BJ (cell line): ENCODE results near the gene LAMA5. TPM values are rescaled to one million over a fixed set of nuclear protein-coding genes. Genes with fewer than 3 reads are reported as not detected.

Source experiments
- CTCF ChIA-PET: fragments of 350-600 bp; formaldehyde crosslinking; extraction: SDS; loops from one replicate; lab custom pipeline; 2021; ENCODE audit warnings: antibody characterized with exemption, inconsistent platforms; lab: Yijun Ruan, JAX
- POLR2A ChIA-PET: fragments of 300-600 bp; sonication (Branson Sonifier 250); formaldehyde crosslinking; extraction: SDS; loops from one replicate; lab custom pipeline; 2021; ENCODE audit warnings: antibody characterized with exemption; lab: Charles Lee
- DNase-seq: peaks from one replicate; pipeline ENCODE4 v3.0.0-alpha.2; 2011; ENCODE audit warnings: low read depth
- H3K27me3 ChIP-seq: 2 replicates; pipeline ENCODE4 v1.6.0; 2011; ENCODE audit warnings: low read length; ENCODE audit not compliant: control insufficient read depth, insufficient read depth
- H3K36me3 ChIP-seq: 2 replicates; pipeline ENCODE4 v1.5.1; 2011; ENCODE audit warnings: low read length; ENCODE audit not compliant: control insufficient read depth, insufficient read depth
- H3K4me3 ChIP-seq: 2 replicates; pipeline ENCODE4 v1.5.1; 2011; ENCODE audit warnings: low read depth, mild to moderate bottlenecking, control low read depth, low read length
- CTCF ChIP-seq: IDR thresholded peaks from 2 replicates; pipeline ENCODE4 v1.5.1; 2011; ENCODE audit warnings: low read depth, mild to moderate bottlenecking, control low read depth, inconsistent platforms, low read length, moderate library complexity; ENCODE audit not compliant: insufficient read depth
- polyA plus RNA-seq: library from polyadenylated mRNA; depleted of rRNA; stranded (reverse); fragments of >200 nt; gene quantifications from 2 replicates; pipeline ENCODE4 v1.2.3, GENCODE V29; 2011

The LAMA5 gene
- polyA plus RNA-seq, 1 experiment, result 1.1 TPM

- H3K4me3 ChIP-seq, result no peak overlapping the region
- no peak for TF ChIP-seq CTCF
- H3K36me3 ChIP-seq, result peaks cover 41% of the 10 kb centered on the region
- no peak for DNase-seq
- no peaks in the 10 kb centered on the region for H3K27me3 ChIP-seq
- ChIA-PET CTCF (interaction anchor here (1.5 kb wide), 2 partner anchors 84 to 149 kb away, joined by 5 read pairs; no protein-coding TSS in a partner anchor), POLR2A (no interaction called here)
These were observed 82.0 kb downstream of the LAMA5 start for GRCh38 chr20:62285151-62285550.

- ChIA-PET CTCF (interaction anchor here (1.5 kb wide), 1 partner anchor 84 kb away, joined by 5 read pairs; no protein-coding TSS in a partner anchor), POLR2A (no interaction called here)
- no peak for DNase-seq
- no peaks in the 10 kb centered on the region for H3K27me3 ChIP-seq
- peaks cover 48% of the 10 kb centered on the region for H3K36me3 ChIP-seq
- no peak for TF ChIP-seq CTCF
- no peak overlapping the region for H3K4me3 ChIP-seq
These were observed 82.7 kb downstream of the LAMA5 start for GRCh38 chr20:62284448-62284847.

DNA sequence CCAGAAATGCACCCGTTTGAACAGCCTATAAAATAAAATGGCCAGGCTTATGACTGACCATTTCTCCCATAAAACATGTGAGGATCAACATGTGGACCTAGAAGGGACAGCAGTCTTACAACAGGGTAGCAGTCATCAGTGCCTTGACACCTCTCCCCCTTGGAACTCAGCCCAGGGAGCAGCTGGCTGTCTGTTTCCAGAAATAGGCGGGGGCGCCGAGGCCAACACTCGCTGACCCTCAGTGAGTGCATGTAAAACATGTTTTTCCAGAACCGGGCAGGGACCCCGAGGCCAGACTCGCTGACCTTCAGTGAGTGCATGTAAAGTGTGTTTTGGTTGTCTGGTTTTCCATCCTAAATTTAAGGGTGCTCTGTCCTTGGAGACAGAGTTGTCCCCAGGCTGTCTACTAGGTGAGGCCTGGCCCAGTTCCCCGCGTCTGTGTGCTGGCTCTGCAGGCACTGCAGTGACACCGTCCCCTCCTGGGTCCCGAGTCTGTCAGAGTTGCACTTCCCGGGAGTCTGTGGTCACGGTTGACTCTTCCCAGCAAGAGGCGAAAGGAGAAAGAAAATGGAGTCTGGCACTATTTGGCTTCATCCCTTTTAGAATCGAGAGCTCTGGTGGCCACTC, 84.1 kb downstream of the LAMA5 start:
- DNase-seq, result no peak
- H3K4me3 ChIP-seq, result no peak overlapping the region
- no peaks in the 10 kb centered on the region for H3K27me3 ChIP-seq
- TF ChIP-seq CTCF, result no peak
- peaks cover 48% of the 10 kb centered on the region for H3K36me3 ChIP-seq
- POLR2A ChIA-PET, result no interaction called here
- CTCF ChIA-PET, result no interaction called here

GRCh38 chr20:62282103-62282502, 85.0 kb downstream of the LAMA5 start:
- H3K27me3 ChIP-seq, result no peaks in the 10 kb centered on the region

More at GRCh38 chr20:62282103-62282502, 85.0 kb downstream of the LAMA5 start:
- TF ChIP-seq CTCF, result no peak
- ChIA-PET CTCF (no interaction called here), POLR2A (no interaction called here)
- no peak overlapping the region for H3K4me3 ChIP-seq
- peaks cover 48% of the 10 kb centered on the region for H3K36me3 ChIP-seq
- no peak for DNase-seq
